AG10803 (cell line): Measurements from ENCODE around the gene MPZ.

Experiments used
- DNase-seq: peaks from one replicate; pipeline ENCODE4 v3.0.0; 2010; ENCODE audit warnings: low read depth
- H3K4me3 ChIP-seq: 2 replicates; pipeline ENCODE4 v1.5.1; 2011; ENCODE audit warnings: mild to moderate bottlenecking, low read length, control low read depth
- TF ChIP-seq, protein P1 (sequence below): conservative IDR thresholded peaks from 2 replicates; pipeline ENCODE4 v1.5.1; 2011; ENCODE audit warnings: mild to moderate bottlenecking, low read length, control low read depth, inconsistent platforms

MPZ gene

DNA sequence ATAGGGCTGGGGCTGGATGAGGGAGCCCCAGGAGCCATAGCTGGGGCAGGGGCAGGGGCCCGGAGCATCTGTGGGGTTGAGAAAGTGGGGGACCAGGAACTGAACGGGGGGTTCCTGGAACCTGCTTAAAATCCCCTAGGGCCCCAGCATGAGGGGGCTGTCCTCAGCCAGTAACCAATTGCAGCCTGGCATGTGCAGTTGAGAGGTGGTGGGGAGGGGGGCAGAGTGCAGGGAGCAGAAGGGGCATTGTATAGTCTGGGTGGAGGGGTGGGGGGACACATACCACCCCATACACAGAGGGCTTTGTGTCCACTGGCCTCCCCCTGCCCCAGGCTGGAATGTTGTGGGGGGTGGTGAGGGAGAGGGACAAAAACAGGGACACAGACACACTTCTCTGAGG lies at the start of gene MPZ:
Gene MPZ, minus strand, starts transcription at position 101 of the 400 bp plus-strand sequence. Its CDS starts 63 bp downstream, at position 38.
- no peak for DNase-seq
- H3K4me3 ChIP-seq, result no peak within 1 kb of the TSS
- TF ChIP-seq, protein P1, sequence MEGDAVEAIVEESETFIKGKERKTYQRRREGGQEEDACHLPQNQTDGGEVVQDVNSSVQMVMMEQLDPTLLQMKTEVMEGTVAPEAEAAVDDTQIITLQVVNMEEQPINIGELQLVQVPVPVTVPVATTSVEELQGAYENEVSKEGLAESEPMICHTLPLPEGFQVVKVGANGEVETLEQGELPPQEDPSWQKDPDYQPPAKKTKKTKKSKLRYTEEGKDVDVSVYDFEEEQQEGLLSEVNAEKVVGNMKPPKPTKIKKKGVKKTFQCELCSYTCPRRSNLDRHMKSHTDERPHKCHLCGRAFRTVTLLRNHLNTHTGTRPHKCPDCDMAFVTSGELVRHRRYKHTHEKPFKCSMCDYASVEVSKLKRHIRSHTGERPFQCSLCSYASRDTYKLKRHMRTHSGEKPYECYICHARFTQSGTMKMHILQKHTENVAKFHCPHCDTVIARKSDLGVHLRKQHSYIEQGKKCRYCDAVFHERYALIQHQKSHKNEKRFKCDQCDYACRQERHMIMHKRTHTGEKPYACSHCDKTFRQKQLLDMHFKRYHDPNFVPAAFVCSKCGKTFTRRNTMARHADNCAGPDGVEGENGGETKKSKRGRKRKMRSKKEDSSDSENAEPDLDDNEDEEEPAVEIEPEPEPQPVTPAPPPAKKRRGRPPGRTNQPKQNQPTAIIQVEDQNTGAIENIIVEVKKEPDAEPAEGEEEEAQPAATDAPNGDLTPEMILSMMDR, result no peak

DNA sequence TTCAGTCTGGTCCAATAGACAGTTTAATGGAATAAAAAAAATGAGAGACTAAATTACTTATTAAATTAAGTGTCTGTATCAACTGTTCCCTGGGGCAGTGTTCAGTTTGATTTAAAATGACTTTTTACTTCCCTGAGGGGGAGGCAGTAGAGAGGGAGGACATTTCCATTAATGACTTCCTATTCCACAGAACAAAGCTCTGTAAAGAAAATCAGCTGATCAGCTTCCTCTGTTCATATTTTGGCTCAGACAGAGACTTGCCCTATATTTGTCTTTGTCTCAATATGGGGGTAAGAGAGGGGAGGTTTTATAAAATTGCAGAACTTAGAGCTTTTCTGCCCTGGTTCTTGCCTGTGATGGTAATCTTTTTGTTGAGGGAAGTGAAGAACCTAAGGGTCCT lies 49.5 kb upstream of the MPZ start:
- DNase-seq, result no peak
- TF ChIP-seq, protein P1, result no peak
- no peak overlapping the region for H3K4me3 ChIP-seq

DNA sequence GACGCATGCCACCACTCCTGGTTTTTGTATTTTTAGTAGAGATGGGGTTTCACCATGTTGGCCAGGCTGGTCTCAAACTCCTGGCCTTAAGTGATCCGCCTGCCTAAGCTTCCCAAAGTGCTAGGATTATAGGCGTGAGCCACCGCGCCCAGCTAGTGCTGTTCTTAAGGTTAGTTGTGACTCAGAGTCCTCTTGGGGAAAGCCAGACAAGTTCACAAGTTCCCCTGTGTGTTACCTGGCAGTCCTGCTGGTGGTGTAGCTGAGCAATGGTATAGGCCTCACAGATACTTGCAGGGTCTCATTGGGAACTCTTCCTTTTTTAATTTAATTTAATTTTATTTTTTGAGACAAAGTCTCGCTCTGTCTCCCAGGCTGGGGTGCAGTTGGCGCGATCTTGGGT lies 47.3 kb upstream of the MPZ start:
- DNase-seq, result no peak
- no peak overlapping the region for H3K4me3 ChIP-seq
- TF ChIP-seq, protein P1, result no peak

DNA sequence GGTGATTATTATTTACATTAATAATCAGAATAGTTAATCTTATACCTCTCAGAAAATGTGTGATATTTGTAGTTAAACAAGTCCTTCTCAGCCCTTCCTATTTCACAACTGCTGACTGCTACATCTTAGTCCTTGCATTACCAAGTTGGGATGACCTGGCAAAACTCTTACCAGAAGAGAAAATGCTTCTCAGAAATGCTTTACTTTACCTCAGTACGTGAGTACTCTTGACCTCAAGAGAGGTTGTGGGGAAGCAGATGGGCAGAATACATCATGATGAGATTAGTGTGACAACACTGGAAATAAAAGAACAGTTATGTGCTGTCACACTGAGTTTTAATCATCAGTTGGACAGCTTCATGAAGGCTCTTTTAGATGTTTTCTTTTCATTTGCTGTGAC lies 41.7 kb upstream of the MPZ start:
- TF ChIP-seq, protein P1, result no peak
- DNase-seq, result peak; percentile 11
- H3K4me3 ChIP-seq, result no peak overlapping the region

DNA sequence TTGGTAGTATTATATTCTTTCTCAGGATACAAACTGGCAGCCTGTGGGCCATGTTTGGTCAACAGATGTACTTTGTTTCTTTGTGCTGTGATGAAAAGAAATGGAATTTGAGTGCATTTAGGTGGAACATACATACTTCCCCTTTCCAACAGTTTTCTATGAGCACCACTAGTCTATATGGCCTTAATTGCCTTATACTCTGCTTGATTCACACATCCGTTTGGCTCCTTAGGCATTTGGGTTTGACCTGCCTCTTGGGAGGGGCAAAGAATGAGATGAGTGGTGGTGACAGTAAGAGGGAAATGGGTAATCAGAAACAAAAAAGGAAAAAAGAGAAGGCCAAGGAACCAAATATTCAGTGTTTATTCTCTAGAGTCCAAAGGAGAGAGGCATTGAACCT lies 40.9 kb upstream of the MPZ start:
- DNase-seq, result no peak
- TF ChIP-seq, protein P1, result no peak
- no peak overlapping the region for H3K4me3 ChIP-seq

DNA sequence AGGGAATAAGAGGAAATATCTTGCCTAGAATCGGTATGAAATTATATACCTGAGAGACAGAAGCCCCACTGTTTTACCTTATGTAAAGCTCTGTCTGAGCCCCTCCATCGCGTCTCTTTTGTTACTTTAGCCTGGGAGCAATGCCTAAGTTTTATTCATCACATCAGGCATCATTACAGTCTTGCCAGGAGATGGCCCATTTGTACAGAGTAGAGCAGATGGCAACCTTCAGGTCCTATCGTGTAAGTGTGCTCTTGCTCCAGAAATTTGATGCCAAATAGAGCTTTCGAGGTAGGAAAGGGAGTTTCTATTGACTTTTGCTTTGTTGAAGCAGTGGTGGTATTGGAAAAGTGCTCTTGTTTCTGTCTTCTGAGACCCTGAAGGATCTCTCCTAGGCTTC lies 33.1 kb upstream of the MPZ start:
- TF ChIP-seq, protein P1, result no peak
- DNase-seq, result no peak
- no peak overlapping the region for H3K4me3 ChIP-seq

DNA sequence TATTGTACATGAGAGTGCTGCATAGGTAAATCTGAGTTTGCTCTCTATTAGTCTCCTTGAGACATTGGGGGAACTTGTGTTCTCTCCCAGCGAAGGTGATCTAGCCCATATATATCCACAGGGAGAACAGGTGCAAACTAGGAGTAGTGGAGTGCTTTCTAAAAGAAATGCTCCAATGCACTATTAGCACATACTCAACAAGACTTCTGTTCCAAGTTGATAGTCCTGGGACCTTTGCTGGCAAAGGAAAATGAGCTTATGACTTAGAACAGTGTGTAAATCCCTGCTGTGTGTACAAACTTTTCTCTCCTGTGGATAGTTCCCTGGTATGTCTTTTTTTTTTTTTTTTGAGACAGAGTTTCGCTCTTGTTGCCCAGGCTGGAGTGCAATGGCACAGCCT lies 32.4 kb upstream of the MPZ start:
- DNase-seq, result no peak
- H3K4me3 ChIP-seq, result no peak overlapping the region
- TF ChIP-seq, protein P1, result no peak
